RCC 7860 (cell line): Measurements from ENCODE around the gene ACTR8.

ENCODE experiments used
- DNase-seq: peaks from one replicate; pipeline ENCODE4 v3.0.0-alpha.2; 2015; ENCODE audit warnings: low spot score
- FAIRE-seq: peaks from 2 replicates; lab custom pipeline; 2012; peaks lifted over from hg19 to GRCh38; lab: Jason Lieb, UNC

Gene ACTR8

GRCh38 chr3:53817809-53818208, 64.1 kb downstream of the ACTR8 start:
- no peak for FAIRE-seq

GRCh38 chr3:53817211-53817610, 64.7 kb downstream of the ACTR8 start:
- DNase-seq: no peak
- no peak for FAIRE-seq

More at GRCh38 chr3:53817809-53818208, 64.1 kb downstream of the ACTR8 start:
- DNase-seq: no peak
